GM19193 (cell line): Measurements from ENCODE around the gene NEURL2.

ENCODE experiments used
- POLR2A ChIP-seq: IDR thresholded peaks from 4 replicates; pipeline ENCODE4 v1.6.1; 2011; ENCODE audit not compliant: insufficient read depth, insufficient read length; ENCODE audit errors: extremely low read depth

NEURL2 gene

DNA sequence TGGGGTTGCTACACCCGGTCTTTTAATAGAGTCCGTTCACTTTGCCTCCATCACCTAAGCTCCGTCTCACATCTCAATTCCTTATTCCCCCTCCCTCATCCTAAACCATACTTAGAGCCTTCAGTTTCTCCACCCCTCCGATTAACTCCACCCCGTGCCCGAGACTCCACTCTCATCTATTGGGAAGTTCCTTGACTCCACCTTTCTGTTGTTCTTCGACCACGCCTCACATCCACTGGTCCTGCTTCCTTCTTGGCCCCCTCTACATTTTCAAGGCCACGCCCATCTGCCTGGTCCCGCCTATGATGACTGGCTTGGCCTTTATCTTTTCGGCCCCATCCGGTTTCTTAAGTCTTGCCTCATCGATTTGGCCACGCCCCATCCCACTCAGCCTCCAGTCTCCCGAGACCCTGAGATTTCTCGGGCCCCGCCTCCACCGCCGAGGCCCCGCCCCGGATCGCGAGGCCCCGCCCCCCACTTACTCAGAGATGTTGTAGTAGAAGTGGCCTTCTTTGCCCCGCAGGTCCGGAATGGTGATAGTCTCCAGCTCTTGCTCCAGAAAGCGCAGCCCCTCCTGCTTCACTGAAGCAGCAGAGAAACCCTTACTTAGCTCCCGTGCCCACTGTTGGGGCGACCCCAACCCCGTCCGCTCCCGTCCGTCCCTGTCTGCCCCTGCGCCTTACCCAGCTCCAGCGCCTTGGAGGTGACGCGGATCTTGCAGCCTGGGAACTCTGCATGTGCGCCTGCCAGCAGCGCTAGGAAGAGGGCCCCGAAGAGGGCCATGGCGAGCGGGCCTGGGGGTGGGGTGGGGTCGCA, 19.9 kb upstream of the NEURL2 start:
- peak; percentile 44 for TF ChIP-seq POLR2A

DNA sequence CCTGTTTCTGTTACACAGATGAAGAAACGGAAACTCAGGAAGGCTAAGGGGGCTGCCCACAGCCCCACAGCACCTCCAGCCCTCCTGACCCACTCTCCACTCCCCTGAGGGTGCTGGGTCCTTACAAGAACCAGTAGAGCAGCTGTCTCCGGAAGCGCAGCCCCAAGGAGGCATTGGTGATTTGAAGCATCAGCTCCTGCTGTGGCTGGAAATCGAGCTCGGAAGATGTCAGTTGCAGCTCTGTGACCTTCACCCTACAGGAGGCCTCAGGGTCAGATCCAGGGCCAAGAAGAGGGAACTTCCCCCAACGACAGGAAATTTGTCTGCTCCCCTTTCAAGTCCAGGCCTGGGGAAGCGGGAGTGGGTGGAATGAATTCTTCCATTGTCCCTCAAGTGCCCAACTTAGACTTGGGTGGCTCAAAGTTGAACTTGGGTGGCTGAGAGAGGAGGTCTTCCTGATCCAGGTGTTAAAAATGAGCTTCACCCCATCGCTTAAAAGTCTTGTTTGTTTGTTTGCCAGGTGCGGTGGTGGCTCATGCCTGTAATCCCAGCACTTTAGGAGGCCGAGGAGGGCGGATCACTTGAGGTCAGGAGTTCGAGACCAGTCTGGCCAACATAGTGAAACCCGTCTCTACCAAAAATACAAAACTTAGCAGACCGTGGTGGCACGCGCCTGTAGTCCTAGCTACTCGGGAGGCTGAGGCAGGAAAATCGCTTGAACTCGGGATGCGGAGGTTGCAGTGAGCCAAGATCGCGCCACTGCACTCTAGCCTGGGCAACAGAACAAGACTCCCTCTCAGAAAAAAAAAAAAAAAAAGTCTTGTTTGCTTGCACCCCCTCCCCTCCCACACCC, 19.0 kb upstream of the NEURL2 start:
- TF ChIP-seq POLR2A: no peak

GRCh38 chr20:45909336-45909808, 18.4 kb upstream of the NEURL2 start:
- TF ChIP-seq POLR2A: no peak

DNA sequence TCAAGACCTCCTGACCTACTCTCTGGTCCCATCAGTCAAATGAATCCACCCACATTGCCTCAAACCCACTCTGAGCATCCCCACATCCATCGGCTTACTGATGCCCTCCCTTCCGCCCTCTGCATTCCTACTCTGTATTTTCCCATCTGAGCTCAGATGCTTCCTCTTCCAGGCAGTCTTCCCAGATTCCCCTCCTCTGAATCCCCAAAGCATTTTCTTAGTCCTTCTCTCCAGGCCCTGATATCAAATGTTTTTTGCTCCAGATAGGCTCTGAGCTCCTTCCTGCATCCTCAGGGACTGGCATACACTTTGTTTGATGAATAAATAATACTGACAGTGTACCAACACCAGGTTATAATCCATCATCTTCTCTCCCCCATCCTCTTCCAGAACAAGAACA, 17.1 kb upstream of the NEURL2 start:
- no peak for TF ChIP-seq POLR2A

- no peak for TF ChIP-seq POLR2A
These were observed 16.4 kb upstream of the NEURL2 start for GRCh38 chr20:45907219-45907948.

- TF ChIP-seq POLR2A: no peak
These were observed 14.6 kb upstream of the NEURL2 start for GRCh38 chr20:45905505-45906079.

GRCh38 chr20:45904583-45905504, 13.8 kb upstream of the NEURL2 start:
- TF ChIP-seq POLR2A: no peak

DNA sequence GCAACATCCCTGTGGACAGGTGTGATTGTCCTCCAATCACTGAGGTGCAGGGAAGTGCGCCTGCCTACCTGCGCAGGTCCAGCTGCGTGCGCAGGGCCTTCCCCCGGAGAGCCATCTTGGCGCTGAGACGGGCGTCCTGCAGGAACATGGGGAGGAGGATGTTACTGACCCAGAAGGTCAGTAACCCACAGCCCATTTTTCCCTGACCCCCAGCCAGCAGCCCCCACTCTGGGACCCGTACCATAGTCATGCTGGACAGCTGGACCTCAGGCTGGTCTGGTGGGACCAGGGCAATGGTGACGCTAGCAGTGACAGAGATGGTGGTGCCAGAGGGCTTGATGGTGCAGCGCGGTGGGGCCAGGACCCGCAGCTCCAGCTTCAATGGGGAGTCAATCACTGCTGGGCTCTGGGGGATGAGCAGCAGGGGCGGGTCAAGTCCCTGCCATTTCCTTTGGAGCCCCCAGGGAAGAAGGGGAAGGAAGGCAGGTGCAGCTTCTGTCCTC, 11.2 kb upstream of the NEURL2 start:
- TF ChIP-seq POLR2A: no peak

DNA sequence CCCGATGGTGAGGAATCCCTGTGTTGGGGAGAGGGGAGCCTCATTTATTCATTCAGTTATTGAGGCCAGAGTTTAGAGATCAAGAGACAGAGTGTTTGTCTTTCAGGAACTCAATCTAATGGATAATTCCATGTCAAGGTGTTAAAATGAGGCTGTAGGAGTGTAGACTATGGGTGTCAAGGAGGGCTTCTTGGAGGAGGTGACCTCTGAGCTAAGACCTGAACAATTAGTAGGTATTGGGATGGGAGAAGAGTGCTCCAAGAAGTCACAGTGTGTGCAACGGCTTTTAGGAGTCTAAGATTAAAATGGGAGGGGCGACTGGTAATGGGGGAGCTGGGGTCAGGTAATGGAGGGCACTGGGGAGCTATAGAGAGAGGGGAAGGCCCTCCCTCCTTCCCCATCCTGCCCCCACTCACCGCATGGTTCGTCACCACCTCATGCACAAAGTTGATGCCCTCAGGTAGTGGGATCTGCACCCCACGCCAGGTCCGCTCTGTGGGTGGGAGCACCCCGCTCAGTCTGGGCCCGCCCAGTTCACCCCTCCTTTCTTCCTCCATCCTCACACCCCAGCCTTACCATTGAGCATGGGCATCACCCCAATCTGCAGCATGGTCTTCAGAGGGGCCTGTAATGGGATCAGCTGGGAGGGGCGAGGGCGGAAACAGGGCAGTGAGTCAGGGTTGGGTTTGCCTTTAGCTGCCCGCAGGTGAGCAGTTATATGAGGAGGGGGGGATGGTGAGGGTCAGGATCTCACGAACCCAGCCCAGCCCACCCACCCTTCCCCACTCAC, 8.2 kb upstream of the NEURL2 start:
- no peak for TF ChIP-seq POLR2A

DNA sequence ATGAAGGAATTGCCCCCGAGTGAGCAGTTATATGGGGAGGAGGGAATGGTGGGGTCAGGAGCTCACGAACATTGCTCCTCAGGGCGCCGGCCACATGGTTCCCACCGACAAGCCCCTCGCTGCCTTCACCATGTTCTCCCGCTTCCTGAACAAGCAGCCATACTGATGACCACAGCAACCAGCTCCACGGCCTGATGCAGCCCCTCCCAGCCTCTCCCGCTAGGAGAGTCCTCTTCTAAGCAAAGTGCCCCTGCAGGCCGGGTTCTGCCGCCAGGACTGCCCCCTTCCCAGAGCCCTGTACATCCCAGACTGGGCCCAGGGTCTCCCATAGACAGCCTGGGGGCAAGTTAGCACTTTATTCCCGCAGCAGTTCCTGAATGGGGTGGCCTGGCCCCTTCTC, 7.3 kb upstream of the NEURL2 start:
- TF ChIP-seq POLR2A: no peak

GRCh38 chr20:45897692-45898091, 6.7 kb upstream of the NEURL2 start:
- no peak for TF ChIP-seq POLR2A

DNA sequence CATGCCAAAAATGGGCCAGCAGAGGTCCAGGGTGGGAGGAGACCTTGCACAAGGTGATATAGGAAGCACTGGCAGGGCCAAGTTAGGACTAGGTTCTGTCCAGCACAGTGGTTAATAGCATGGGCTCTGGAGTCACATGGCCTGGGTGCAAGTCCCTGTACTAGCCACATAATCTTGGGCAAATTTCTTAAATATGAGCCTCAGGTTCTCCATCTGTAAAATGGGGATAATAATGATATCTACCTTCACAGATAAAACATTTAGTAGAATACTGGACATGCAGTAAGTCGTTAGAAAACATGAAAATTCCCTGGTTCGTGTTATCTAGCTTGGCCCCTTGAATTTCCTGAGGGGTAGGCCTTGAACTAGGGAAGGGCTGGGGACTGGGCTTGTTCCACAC, 6.3 kb upstream of the NEURL2 start:
- TF ChIP-seq POLR2A: no peak
